ENCODE results near the gene NDUFA7.
"Not testable (repeated sequence)": the region's sequence is repeated elsewhere in the genome, so short reads cannot be mapped to it uniquely, and the experiment has no call there.

The NDUFA7 gene

DNA sequence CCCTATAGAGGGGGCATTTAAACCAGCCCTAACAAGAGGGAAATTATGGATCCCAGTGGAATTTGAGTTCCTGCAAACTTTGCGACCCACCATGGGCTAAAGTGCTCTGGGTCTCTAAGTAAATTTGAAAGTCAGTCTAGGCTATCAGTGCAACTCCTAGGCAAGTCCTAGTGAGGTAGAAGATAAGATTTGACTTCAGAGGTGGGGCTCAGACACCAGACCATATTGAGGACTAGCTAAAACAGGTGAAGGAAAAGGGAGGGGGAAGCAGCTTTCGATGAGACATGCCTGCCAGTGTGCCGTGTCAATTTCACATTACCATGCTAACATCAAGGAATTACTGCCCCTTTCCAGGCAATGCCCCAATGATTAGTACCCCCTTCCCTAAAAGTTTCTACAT is 51.5 kb downstream of the NDUFA7 start:
- H3K27me3 ChIP-seq (ENCODE audit: insufficient read depth, poor library complexity, severe bottlenecking), result no peaks in the 10 kb centered on the region
- TF ChIP-seq POLR2AphosphoS5 (IDR thresholded peaks at IDR 0.05; ENCODE audit: low read depth) (no peak), GABPA (IDR thresholded peaks at IDR 0.05; ENCODE audit: low read depth) (no peak), SPI1 (IDR thresholded peaks at IDR 0.05; ENCODE audit: borderline replicate concordance, low read depth) (no peak)
- TF ChIP-seq, protein P1, sequence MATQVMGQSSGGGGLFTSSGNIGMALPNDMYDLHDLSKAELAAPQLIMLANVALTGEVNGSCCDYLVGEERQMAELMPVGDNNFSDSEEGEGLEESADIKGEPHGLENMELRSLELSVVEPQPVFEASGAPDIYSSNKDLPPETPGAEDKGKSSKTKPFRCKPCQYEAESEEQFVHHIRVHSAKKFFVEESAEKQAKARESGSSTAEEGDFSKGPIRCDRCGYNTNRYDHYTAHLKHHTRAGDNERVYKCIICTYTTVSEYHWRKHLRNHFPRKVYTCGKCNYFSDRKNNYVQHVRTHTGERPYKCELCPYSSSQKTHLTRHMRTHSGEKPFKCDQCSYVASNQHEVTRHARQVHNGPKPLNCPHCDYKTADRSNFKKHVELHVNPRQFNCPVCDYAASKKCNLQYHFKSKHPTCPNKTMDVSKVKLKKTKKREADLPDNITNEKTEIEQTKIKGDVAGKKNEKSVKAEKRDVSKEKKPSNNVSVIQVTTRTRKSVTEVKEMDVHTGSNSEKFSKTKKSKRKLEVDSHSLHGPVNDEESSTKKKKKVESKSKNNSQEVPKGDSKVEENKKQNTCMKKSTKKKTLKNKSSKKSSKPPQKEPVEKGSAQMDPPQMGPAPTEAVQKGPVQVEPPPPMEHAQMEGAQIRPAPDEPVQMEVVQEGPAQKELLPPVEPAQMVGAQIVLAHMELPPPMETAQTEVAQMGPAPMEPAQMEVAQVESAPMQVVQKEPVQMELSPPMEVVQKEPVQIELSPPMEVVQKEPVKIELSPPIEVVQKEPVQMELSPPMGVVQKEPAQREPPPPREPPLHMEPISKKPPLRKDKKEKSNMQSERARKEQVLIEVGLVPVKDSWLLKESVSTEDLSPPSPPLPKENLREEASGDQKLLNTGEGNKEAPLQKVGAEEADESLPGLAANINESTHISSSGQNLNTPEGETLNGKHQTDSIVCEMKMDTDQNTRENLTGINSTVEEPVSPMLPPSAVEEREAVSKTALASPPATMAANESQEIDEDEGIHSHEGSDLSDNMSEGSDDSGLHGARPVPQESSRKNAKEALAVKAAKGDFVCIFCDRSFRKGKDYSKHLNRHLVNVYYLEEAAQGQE (IDR thresholded peaks at IDR 0.05; ENCODE audit: insufficient replicate concordance, low read depth), result no peak
- TF ChIP-seq, protein P2, sequence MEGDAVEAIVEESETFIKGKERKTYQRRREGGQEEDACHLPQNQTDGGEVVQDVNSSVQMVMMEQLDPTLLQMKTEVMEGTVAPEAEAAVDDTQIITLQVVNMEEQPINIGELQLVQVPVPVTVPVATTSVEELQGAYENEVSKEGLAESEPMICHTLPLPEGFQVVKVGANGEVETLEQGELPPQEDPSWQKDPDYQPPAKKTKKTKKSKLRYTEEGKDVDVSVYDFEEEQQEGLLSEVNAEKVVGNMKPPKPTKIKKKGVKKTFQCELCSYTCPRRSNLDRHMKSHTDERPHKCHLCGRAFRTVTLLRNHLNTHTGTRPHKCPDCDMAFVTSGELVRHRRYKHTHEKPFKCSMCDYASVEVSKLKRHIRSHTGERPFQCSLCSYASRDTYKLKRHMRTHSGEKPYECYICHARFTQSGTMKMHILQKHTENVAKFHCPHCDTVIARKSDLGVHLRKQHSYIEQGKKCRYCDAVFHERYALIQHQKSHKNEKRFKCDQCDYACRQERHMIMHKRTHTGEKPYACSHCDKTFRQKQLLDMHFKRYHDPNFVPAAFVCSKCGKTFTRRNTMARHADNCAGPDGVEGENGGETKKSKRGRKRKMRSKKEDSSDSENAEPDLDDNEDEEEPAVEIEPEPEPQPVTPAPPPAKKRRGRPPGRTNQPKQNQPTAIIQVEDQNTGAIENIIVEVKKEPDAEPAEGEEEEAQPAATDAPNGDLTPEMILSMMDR (IDR thresholded peaks at IDR 0.05; ENCODE audit: insufficient read depth, low read length), result no peak
- H3K27ac ChIP-seq (replicated peaks), result no peak overlapping the region
- no peak overlapping the region for H3K4me3 ChIP-seq (replicated peaks; ENCODE audit: insufficient read depth, low read length)
- peak in 1 of 2 experiments; percentile 0 for DNase-seq (ENCODE audit: low read depth in 1 of 2, low spot score in 1 of 2)

DNA sequence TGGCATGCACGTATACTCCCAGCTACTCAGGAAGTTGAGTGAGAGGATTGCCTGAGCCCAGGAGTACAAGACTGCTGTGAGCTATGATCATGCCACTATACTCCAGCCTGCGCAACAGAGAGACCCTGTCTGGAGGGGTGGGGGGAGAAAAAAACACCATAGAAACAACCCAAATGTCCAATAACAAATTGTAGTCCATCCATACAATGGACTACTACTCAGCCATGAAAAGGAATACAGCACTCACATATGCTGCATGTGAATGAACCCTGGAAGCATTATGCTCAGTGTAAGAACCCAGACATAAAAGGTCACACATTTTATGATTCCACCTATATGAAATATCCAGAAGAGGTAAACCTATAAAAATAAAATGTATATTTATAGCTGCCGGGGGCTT is 55.3 kb downstream of the NDUFA7 start:
- DNase-seq (ENCODE audit: low read depth in 1 of 2, low spot score in 1 of 2), result no peak
- Histone ChIP-seq H3K27me3 (ENCODE audit: insufficient read depth, poor library complexity, severe bottlenecking) (no peaks in the 10 kb centered on the region), H3K4me3 (replicated peaks; ENCODE audit: insufficient read depth, low read length) (no peak overlapping the region), H3K27ac (replicated peaks) (no peak overlapping the region)
- TF ChIP-seq SPI1 (IDR thresholded peaks at IDR 0.05; ENCODE audit: borderline replicate concordance, low read depth) (no peak), POLR2AphosphoS5 (IDR thresholded peaks at IDR 0.05; ENCODE audit: low read depth) (no peak), GABPA (IDR thresholded peaks at IDR 0.05; ENCODE audit: low read depth) (no peak)
- TF ChIP-seq, protein P2 (IDR thresholded peaks at IDR 0.05; ENCODE audit: insufficient read depth, low read length), result no peak
- TF ChIP-seq, protein P1 (IDR thresholded peaks at IDR 0.05; ENCODE audit: insufficient replicate concordance, low read depth), result no peak

DNA sequence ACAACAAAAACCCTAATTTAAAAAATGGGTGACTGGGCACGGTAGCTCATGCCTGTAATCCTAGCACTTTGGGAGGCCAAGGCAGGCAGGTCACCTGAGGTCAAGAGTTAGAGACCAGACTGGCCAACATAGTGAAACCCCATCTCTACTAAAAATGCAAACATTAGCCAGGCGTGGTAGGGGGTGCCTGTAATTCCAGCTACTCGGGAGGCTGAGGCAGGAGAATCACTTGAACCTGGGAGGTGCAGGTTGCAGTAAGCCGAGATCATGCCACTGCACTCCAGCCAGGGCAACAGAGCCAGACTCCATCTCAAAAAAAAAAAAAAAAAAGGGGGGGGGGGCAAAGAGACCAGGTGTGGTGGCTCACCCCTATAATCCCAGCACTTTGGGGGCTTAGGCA is 56.9 kb downstream of the NDUFA7 start:
- not testable (repeated sequence) for H3K27ac ChIP-seq (replicated peaks); DNase-seq (ENCODE audit: low read depth in 1 of 2, low spot score in 1 of 2); H3K27me3 ChIP-seq (ENCODE audit: insufficient read depth, poor library complexity, severe bottlenecking); H3K4me3 ChIP-seq (replicated peaks; ENCODE audit: insufficient read depth, low read length)

DNA sequence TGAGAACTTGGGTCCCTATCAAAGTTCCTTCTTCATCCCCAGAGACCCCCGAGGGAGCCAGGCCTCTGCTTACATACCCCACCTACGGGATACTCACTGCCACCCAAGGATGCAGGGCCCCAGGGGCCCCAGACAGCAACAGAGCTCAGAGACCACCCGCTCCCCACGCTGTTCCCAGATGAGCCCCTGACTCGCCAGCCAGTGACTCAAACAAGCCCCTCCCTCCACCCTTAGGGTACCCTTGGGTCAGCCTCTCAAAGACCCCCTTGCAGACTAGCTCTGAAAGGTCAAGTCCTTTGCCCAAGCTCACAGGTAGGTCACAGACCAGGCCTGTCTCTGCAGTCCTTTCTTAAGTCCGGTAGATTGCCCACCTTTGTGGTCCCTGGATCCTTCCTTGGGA is 58.7 kb downstream of the NDUFA7 start:
- no peak for DNase-seq (ENCODE audit: low read depth in 1 of 2, low spot score in 1 of 2)
- Histone ChIP-seq H3K27ac (replicated peaks) (no peak overlapping the region), H3K27me3 (ENCODE audit: insufficient read depth, poor library complexity, severe bottlenecking) (no peaks in the 10 kb centered on the region), H3K4me3 (replicated peaks; ENCODE audit: insufficient read depth, low read length) (no peak overlapping the region)
- TF ChIP-seq, protein P1 (IDR thresholded peaks at IDR 0.05; ENCODE audit: insufficient replicate concordance, low read depth), result no peak
- TF ChIP-seq POLR2AphosphoS5 (IDR thresholded peaks at IDR 0.05; ENCODE audit: low read depth) (no peak), GABPA (IDR thresholded peaks at IDR 0.05; ENCODE audit: low read depth) (no peak), SPI1 (IDR thresholded peaks at IDR 0.05; ENCODE audit: borderline replicate concordance, low read depth) (no peak)
- TF ChIP-seq, protein P2 (IDR thresholded peaks at IDR 0.05; ENCODE audit: insufficient read depth, low read length), result no peak

All from HL-60 (cell line).